IPS-18c (cell line): ENCODE data around the gene CARD18.
"Not testable (repeated sequence)": the region's sequence is repeated elsewhere in the genome, so short reads cannot be mapped to it uniquely, and the experiment has no call there.

ENCODE experiments used
- H3K4me3 ChIP-seq: 2 replicates; pipeline ENCODE4 v1.7.0; 2013; ENCODE audit warnings: low read depth, mild to moderate bottlenecking, low read length, moderate library complexity; ENCODE audit not compliant: insufficient read depth
- H3K9me3 ChIP-seq: one replicate; pipeline ENCODE4 v1.6.1; 2013; ENCODE audit warnings: mild to moderate bottlenecking, low read length, moderate library complexity; ENCODE audit not compliant: control insufficient read depth, insufficient read depth

CARD18 gene

GRCh38 chr11:105102079-105102581 is 37.4 kb downstream of the CARD18 start:
- not testable (repeated sequence) for H3K4me3 ChIP-seq, H3K9me3 ChIP-seq

GRCh38 chr11:105100981-105101630 is 38.5 kb downstream of the CARD18 start:
- Histone ChIP-seq H3K4me3 (no peak overlapping the region), H3K9me3 (peaks cover 3% of the 10 kb centered on the region)

GRCh38 chr11:105100206-105100605 is 39.4 kb downstream of the CARD18 start:
- peaks cover 3% of the 10 kb centered on the region for H3K9me3 ChIP-seq
- no peak overlapping the region for H3K4me3 ChIP-seq

- H3K4me3 ChIP-seq, H3K9me3 ChIP-seq: not testable (repeated sequence)
Observed at GRCh38 chr11:105099594-105099993, 40.0 kb downstream of the CARD18 start.

- H3K9me3 ChIP-seq = no peaks in the 10 kb centered on the region
- H3K4me3 ChIP-seq = no peak overlapping the region
Observed at GRCh38 chr11:105092256-105093239, 47.0 kb downstream of the CARD18 start.
